Stimulated activated CD4-positive, alpha-beta T cell treated with anti-CD3 and anti-CD28 coated beads, Interleukin-2, amount 100 ng/mL, for 48 hours (primary cell): ENCODE measurements around the gene C4A.
"Not testable (repeated sequence)": the region's sequence is repeated elsewhere in the genome, so short reads cannot be mapped to it uniquely, and the experiment has no call there.

ENCODE experiments used
- DNase-seq, 2 donors: peaks; one replicate each; pipeline ENCODE4 v3.0.0-alpha.2; 2020

The C4A gene

DNA sequence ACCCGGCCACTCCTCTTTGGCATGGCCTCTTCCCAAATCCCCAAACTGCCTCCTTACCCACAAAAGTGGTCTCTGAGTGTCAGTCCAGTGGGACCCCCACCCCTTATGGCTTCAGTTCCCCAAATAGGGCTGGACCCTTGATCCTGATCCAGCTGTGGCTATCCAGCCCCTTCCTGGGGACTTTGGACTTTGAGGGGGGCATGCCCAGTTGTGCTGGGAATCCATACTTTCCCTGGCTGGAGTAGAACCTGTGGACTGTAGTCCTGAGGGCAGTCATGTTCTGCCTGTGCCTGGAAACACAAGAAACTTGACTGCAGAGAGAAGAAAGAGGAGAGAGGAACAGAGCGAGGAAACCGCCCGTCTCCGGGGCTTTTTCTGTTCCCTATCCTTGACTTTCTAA, 55.3 kb downstream of the C4A start:
- DNase-seq, result not testable (repeated sequence)

DNA sequence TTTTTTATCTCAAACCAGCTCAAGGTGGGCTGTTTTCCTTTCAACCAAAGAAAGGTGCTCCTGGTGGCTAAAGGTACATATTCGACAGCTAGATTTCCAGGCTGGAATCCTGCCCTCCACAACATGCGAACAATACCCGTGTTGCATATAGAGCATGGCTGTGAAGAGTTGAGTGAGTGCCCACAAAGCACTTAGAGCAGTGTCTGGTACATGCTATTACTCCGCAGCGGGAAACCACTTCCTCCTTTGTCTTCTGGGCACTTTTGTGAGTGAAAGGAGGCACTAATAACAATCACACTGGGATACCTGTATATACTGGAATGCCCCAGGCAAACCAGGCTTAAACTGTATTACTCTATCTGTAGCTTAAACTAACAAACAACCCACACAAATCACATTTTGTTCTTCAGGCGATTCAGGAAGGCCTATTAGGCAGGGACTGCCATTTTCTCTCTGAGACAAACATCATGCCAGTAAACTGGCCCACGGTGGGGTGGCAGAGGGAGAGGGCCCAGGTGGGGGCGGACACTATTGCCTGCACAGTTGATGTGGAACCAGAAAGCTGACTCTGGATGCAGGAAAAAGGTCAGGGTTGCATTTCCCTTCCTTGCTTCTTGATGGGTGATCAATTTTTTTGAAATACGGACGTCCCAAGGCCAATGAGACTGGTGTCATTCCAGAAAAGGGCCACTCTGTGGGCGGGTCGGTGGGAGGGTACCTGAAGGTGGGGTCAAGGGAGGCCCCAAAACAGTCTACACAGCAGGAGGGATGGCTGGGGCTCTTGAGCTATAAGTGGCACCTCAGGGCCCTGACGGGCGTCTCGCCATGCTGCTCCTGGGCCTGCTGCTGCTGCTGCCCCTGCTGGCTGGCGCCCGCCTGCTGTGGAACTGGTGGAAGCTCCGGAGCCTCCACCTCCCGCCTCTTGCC, 56.0 kb downstream of the C4A start, which contains the start of gene CYP21A2:
TSS of gene CYP21A2 (plus strand) at position 818 of the 927 bp plus-strand sequence. CDS start at position 826, 8 bp downstream.
- DNase-seq, result not testable (repeated sequence)

DNA sequence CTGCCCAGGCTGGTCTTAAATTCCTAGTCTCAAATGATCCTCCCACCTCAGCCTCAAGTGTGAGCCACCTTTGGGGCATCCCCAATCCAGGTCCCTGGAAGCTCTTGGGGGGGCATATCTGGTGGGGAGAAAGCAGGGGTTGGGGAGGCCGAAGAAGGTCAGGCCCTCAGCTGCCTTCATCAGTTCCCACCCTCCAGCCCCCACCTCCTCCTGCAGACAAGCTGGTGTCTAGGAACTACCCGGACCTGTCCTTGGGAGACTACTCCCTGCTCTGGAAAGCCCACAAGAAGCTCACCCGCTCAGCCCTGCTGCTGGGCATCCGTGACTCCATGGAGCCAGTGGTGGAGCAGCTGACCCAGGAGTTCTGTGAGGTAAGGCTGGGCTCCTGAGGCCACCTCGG, 57.0 kb downstream of the C4A start:
- DNase-seq, result not testable (repeated sequence)

DNA sequence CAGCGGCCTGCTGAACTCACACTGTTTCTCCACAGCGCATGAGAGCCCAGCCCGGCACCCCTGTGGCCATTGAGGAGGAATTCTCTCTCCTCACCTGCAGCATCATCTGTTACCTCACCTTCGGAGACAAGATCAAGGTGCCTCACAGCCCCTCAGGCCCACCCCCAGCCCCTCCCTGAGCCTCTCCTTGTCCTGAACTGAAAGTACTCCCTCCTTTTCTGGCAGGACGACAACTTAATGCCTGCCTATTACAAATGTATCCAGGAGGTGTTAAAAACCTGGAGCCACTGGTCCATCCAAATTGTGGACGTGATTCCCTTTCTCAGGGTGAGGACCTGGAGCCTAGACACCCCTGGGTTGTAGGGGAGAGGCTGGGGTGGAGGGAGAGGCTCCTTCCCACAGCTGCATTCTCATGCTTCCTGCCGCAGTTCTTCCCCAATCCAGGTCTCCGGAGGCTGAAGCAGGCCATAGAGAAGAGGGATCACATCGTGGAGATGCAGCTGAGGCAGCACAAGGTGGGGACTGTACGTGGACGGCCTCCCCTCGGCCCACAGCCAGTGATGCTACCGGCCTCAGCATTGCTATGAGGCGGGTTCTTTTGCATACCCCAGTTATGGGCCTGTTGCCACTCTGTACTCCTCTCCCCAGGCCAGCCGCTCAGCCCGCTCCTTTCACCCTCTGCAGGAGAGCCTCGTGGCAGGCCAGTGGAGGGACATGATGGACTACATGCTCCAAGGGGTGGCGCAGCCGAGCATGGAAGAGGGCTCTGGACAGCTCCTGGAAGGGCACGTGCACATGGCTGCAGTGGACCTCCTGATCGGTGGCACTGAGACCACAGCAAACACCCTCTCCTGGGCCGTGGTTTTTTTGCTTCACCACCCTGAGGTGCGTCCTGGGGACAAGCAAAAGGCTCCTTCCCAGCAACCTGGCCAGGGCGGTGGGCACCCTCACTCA, 57.7 kb downstream of the C4A start:
- DNase-seq, result not testable (repeated sequence)

DNA sequence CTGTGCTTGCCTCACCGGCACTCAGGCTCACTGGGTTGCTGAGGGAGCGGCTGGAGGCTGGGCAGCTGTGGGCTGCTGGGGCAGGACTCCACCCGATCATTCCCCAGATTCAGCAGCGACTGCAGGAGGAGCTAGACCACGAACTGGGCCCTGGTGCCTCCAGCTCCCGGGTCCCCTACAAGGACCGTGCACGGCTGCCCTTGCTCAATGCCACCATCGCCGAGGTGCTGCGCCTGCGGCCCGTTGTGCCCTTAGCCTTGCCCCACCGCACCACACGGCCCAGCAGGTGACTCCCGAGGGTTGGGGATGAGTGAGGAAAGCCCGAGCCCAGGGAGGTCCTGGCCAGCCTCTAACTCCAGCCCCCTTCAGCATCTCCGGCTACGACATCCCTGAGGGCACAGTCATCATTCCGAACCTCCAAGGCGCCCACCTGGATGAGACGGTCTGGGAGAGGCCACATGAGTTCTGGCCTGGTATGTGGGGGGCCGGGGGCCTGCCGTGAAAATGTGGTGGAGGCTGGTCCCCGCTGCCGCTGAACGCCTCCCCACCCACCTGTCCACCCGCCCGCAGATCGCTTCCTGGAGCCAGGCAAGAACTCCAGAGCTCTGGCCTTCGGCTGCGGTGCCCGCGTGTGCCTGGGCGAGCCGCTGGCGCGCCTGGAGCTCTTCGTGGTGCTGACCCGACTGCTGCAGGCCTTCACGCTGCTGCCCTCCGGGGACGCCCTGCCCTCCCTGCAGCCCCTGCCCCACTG, 58.6 kb downstream of the C4A start:
- not testable (repeated sequence) for DNase-seq

DNA sequence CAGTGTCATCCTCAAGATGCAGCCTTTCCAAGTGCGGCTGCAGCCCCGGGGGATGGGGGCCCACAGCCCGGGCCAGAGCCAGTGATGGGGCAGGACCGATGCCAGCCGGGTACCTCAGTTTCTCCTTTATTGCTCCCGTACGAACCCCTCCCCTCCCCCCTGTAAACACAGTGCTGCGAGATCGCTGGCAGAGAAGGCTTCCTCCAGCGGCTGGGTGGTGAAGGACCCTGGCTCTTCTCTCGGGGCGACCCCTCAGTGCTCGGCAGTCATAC, 59.1 kb downstream of the C4A start:
- DNase-seq, result not testable (repeated sequence)

DNA sequence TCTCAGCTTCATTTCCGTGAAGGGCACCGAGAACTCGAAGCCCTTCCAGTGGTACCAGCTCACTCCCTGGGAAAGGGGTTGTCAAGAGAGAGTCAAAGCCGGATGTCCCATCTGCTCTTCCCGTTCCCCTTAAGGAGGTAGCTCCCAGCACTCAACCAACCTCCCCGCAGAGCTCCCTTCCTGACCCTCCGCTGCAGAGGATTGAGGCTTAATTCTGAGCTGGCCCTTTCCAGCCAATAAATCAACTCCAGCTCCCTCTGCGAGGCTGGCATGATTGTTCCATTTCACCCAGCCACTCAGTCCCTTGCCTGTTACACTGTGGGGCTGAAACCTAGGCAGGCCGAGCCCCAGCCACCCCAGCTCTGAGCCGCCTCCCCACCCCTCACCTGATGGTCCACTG, 59.5 kb downstream of the C4A start:
- not testable (repeated sequence) for DNase-seq

DNA sequence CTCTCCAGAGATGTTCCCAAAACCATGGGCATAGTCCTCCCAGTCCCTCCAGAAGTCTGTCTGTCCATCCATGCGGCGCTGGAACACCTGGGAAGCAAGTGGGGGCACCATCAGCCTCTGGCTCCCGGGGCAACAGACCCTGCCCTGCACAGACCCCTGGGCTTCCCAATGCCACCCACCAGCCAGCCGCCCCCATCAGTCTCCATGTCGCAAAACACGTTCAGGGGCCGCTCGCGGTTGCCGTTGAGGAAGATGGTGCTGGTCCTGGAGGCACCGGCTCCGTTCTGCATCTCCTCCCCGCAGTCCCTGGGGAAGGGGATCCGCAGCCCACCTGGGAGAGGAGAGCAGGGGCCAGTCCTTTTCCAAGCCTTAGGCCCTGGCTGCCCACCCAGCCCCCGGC, 60.4 kb downstream of the C4A start:
- DNase-seq, result not testable (repeated sequence)

DNA sequence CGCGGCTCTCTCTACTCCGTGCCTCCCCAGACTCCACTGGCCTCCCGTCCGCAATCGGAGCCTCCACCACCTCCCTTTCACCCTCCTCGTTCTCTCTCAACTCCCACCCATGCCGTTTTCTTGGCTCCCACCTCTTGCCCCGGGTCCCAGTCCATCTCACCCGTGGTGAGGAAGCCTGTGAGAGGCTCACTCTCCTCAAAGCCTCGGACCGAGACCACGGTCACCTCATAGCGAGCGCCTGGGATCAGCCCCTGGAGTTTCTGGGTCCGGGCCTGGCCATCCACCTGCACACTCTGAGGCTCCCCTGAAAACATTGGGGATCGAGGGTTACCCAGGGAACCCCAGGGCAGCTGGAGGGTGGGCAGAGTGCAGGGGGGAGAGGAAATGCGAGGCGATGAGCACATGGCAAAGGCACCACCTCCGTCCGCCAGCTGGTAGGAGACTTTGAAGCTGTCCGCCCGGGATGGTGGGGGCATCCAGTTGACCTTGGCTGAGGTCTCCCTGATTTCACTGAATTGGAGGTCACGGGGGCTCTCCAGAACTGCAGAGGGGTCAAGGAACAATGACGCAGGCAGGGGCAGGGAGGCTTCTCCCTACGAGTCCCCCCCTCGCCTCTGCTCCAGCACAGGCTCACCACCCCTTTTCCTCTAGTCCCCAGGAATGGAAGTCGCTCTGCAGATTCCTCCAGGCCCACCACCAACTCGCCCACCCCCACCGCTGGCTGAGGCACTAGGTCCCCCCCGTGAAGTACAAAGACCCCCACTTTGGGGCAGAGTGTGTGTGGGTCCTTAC, 61.9 kb downstream of the C4A start:
- DNase-seq, result not testable (repeated sequence)

DNA sequence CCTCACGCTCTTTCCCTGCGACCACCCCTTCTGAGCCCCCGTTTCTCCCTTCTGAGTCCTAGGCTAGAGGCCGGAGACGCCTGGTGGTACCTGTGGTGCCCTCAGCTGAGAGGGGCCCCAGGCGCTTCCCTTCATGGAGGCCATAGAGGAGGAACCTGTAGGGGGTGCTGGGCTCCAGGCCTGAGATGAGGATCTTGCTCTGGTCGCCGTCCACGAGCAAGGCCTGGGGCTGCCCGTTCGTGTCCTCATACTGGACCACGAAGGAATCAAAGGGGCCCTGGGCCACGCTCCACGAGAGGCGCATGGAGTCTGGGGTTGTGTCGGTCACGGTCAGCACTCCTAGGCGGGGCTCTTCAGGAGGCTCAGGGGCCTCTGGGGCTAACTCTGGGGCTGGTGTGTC, 63.1 kb downstream of the C4A start:
- not testable (repeated sequence) for DNase-seq

DNA sequence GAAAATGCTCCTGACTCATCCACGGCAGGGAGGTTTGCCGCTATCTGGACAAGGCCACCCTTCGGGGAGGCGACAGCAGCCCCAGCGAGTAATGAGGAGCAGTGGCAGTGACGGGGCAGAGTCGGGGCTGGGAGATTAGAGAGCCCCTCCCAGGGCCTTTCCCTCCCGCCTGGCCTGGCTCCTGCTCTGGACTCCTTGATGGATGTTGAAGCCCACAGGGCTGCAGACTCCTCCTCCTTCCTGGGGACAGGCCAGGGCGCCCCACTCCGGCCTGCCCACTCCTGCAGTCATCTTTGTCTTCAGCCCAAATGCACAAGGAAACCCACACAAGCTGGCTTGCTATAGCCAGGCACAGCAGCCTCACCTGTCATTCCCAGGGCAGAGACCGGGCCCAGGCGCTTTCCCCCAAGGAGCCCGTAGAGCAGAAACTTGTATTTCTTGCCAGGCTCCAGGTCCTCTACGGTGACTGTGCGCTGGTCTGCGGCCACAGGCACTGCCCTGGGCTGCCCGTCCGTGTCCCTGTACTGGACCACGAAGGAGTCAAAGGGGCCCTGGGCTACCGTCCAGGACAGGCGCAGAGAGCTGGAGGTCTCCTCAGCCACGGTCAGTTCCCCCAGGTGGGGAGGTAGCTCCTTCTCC, 64.1 kb downstream of the C4A start:
- no peak for DNase-seq

DNA sequence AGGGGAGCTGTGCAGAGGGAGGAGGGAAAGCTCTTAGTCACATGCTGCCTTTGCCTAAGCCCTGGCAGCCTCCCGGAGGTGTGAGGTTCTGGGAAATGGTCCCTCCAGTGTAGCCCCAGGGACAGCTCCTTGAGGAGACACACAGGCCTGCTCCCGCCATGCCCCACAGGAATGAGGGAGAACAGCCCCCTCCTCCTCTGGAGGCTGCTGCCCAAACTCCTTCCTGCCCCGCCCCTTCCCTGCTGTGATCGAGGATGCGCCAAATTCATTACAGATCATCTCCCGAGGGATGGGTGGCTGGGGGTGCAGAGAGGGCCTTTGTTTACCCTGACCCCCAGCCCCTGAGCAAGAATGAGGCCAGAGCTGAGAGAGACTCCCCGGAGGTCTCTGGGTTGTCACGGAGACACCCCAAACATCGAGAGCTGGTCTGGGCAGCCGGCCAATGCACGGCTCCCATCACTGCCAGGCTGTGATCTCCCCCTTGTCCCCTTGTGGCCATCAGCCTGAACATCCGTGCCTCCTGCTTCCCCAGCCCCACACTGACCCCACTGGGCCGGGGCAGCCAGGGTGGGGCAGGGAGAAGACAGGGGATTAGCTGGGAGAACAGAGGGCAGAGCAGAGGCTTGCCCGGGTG, 64.7 kb downstream of the C4A start:
- no peak for DNase-seq

DNA sequence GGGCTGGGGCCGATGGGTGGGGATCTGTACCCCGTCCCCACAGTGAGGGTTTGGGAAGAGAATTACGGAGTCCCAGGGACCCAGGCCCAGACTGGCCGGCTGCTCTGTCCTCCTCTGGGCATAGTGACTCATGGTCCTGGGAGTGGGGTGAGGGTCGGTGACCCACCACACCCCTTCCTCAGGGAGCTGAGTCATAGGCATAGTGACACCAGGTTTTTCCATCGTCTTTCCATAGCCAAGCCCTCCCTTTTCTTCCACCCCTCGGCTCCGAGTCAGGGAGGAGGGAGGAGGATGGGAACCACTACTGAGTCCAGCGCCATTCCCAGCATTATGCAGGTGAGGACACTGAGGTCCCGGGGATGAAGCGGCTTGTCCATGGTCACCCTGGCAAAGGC, 65.2 kb downstream of the C4A start:
- DNase-seq, result no peak

DNA sequence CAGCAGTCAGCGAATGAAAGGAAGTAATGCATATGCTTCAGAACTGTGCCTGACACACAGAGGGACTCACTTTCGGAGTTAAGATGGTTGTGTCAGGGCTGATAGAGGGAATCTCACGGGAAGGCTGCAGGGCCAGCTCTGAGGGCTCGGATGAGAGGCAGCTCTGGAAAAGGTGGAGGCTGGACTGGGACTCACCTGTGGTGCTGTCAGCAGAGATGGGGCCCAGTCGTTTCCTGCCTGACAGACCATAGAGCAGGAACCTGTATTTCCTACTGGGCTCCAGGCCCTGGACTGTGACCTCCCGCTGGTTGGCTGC, 65.6 kb downstream of the C4A start:
- no peak for DNase-seq

DNA sequence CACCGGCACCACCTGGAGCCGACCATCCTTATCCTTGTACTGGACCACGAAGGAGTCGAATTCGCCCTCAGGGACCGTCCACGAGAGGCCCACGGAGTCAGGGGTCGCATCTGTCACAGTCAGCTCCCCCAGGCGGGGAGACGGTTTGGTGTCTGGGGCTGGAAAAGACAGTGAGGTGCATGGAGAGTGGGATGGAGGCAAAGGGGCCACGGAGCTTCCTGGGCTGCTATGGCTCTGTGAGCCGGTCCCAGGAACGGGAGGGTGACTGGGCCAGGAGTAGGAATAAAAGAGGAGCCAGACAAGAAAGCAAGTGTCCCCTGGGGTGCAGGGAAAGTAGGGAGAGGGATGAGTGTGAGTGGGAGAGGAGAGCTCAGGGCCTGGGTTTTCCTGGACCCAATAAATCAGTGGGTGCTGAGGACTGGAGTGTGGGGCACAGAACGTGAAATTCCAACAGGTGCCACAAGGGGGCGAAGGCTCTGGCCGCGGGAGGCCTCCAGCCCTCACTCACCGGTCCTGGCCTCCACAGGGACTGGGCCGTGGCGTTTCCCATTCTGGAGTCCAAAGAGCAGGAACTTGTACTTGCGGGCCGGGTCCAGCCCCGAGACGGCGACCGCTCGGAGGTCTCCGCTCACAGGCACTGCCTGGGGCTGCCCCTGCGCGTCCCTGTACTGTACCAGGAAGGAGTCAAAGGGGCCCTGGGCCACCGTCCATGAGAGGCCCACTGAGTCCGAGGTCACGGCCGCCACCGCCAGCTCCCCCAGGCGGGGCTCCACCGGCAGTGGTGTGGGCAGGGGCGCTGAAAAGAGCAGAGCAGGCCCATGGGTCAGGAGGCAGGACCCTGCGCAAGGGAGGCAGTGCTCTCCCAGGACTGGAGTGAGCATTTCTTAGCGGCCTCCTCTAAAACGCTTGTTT, 66.3 kb downstream of the C4A start:
- DNase-seq, result peak; percentile 72 to 74

DNA sequence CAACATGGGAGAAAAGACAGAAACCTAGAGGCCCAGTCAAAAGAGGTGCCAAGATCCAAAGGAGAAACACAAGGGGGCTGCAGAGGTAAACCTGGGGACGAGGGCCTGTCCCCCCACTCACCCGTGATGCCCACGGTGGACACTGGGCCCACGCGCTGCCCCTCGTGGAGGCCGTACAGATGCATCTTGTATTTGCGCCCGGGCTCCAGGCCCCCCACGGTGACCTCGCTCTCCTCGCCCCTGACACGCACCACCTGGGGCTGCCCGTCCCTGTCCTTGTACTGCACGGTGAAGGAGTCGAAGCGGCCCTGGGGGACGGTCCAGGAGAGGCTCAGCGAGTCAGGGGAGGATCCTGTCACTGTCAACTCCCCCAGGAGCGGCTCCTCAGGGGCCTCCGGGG, 67.3 kb downstream of the C4A start:
- DNase-seq, result not testable (repeated sequence)

DNA sequence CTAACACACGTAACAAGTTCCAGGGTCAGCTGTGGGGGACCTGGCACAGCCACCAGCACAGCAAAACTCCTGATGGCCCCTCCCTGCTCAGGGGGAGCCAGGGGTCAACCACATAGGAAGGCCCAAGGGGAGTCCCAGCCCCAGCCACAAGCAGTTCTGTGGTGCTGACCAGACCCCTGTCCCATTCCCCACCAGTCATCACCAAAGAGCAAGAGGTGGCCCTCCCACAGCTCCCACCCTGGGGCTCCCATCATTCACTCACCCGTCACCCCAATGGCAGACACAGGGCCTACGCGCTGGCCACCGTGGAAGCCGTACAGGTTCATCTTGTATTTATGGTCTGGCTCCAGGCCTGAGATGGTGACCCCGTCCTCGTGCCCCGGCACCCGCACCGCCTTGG, 67.9 kb downstream of the C4A start:
- not testable (repeated sequence) for DNase-seq

DNA sequence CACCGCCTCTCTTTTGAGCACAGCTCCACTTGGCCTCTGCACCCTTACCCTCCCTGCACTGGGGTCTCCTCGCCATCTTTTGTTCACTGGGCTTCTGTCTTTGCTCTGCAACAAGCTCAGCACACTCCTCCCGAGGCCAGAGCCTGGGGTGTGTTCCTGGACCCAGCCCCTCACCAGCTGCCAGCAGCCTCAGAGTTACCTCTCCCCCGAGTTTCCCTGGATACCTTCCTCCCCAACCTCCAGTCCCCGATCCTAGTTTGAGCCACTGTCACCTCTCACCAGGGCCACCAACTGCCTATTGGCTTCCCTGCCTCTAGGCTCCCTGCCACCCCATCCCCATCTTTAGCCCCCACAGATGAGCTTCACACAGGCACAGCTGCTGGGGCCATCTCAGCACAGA, 68.7 kb downstream of the C4A start:
- no peak for DNase-seq
